ENCODE data around the gene CYBRD1. TPM values are rescaled to one million over a fixed set of nuclear protein-coding genes. Genes with fewer than 3 reads are reported as not detected.

CYBRD1 gene
- total RNA-seq, 1 donor from 2014 or later = 148 TPM

DNA sequence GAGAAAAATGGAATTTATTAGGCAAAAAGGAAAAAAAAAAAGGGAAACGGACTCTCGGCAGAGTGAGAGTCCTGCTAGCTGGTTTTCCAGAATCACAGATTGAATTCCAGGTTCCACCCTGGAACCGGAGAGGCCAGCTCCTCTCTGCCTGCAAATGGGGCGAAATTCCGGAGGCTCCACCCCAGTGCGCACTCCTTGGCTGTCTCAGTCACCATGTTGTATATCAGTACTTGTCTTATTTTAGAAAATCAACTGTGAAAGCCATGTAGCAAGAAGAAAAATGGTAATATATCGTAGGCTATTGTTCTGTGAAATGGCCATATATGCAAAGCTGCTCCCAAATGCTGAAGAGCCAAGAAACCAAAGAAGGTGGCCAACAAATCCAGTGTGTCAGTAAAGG, 49.4 kb downstream of the CYBRD1 start:
- Mint-ChIP-seq H3K9me3 (ENCODE audit: unreplicated experiment) (no peaks in the 10 kb centered on the region), H3K4me1 (ENCODE audit: unreplicated experiment) (peaks cover 4% of the 10 kb centered on the region), H3K4me3 (ENCODE audit: unreplicated experiment) (no peak overlapping the region), H3K36me3 (ENCODE audit: unreplicated experiment) (no peaks in the 10 kb centered on the region), H3K27ac (ENCODE audit: unreplicated experiment) (no peak overlapping the region), H3K27me3 (ENCODE audit: unreplicated experiment) (peaks cover 8% of the 10 kb centered on the region)
- TF ChIP-seq, protein P1, sequence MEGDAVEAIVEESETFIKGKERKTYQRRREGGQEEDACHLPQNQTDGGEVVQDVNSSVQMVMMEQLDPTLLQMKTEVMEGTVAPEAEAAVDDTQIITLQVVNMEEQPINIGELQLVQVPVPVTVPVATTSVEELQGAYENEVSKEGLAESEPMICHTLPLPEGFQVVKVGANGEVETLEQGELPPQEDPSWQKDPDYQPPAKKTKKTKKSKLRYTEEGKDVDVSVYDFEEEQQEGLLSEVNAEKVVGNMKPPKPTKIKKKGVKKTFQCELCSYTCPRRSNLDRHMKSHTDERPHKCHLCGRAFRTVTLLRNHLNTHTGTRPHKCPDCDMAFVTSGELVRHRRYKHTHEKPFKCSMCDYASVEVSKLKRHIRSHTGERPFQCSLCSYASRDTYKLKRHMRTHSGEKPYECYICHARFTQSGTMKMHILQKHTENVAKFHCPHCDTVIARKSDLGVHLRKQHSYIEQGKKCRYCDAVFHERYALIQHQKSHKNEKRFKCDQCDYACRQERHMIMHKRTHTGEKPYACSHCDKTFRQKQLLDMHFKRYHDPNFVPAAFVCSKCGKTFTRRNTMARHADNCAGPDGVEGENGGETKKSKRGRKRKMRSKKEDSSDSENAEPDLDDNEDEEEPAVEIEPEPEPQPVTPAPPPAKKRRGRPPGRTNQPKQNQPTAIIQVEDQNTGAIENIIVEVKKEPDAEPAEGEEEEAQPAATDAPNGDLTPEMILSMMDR (IDR thresholded peaks at IDR 0.05) = no peak
- no peak for DNase-seq (ENCODE audit: extremely low spot score, unreplicated experiment)

DNA sequence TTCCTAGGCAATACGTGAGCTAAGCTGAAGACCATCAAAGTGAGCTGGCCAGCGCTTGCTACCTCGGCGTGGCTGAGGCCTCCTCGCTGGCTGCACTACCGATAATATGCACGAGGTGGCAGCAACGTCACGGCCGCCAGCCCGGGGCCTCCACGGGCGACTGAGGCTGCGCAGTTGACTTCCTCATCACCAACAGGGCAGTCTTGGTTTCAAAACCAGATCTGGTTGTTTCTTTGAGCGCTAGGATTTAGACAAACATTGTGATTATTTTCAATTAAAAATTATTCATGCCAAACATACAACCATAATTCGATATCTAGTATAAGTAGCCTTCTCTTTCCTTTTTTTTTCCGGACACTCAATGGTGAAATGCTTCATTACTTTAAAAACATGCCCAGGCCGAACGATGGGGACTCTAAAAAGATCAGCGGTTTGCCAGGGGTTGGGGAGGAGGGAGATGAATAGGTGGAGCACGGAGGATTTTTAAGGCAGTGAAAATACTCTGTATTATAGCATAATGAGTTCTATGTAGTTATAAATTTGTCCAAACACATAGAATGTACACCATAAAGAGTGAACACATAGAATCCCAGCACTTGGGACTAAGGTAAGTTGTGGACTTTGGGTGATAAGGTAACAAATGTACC, 52.0 kb downstream of the CYBRD1 start:
- peak overlapping the region; percentile 11 for H3K4me3 Mint-ChIP-seq (ENCODE audit: unreplicated experiment)
- H3K36me3 Mint-ChIP-seq (ENCODE audit: unreplicated experiment) = no peaks in the 10 kb centered on the region
- TF ChIP-seq, protein P1 (IDR thresholded peaks at IDR 0.05) = peak; percentile 95
- H3K27me3 Mint-ChIP-seq (ENCODE audit: unreplicated experiment) = peaks cover 8% of the 10 kb centered on the region
- peak overlapping the region; percentile 36 for H3K27ac Mint-ChIP-seq (ENCODE audit: unreplicated experiment)
- peaks cover 4% of the 10 kb centered on the region for H3K4me1 Mint-ChIP-seq (ENCODE audit: unreplicated experiment)
- peak; percentile 96 for DNase-seq (ENCODE audit: extremely low spot score, unreplicated experiment)
- no peaks in the 10 kb centered on the region for H3K9me3 Mint-ChIP-seq (ENCODE audit: unreplicated experiment)

DNA sequence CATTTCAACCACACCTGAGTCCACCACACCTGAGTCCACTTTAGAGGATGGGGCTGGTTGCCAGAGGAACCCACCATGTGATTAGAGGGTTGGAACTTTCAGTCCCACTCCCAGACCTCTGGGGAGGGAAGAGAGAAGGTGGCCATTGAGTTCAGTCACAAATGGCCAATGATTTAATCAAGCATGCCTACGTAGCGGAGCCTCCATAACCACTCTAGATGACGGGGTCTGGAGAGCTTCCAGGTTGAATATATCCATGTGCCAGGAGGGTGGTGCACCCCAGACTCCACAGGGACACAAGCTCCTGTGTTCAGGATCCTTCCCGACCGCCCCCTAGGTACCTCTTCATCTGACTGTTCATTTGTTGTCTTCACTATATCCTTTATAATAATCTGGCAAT, 53.3 kb downstream of the CYBRD1 start:
- peaks cover 4% of the 10 kb centered on the region for H3K4me1 Mint-ChIP-seq (ENCODE audit: unreplicated experiment)
- no peak for DNase-seq (ENCODE audit: extremely low spot score, unreplicated experiment)
- H3K9me3 Mint-ChIP-seq (ENCODE audit: unreplicated experiment) = no peaks in the 10 kb centered on the region
- H3K4me3 Mint-ChIP-seq (ENCODE audit: unreplicated experiment) = no peak overlapping the region
- no peaks in the 10 kb centered on the region for H3K36me3 Mint-ChIP-seq (ENCODE audit: unreplicated experiment)
- peaks cover 5% of the 10 kb centered on the region for H3K27me3 Mint-ChIP-seq (ENCODE audit: unreplicated experiment)
- TF ChIP-seq, protein P1 (IDR thresholded peaks at IDR 0.05) = no peak
- no peak overlapping the region for H3K27ac Mint-ChIP-seq (ENCODE audit: unreplicated experiment)

DNA sequence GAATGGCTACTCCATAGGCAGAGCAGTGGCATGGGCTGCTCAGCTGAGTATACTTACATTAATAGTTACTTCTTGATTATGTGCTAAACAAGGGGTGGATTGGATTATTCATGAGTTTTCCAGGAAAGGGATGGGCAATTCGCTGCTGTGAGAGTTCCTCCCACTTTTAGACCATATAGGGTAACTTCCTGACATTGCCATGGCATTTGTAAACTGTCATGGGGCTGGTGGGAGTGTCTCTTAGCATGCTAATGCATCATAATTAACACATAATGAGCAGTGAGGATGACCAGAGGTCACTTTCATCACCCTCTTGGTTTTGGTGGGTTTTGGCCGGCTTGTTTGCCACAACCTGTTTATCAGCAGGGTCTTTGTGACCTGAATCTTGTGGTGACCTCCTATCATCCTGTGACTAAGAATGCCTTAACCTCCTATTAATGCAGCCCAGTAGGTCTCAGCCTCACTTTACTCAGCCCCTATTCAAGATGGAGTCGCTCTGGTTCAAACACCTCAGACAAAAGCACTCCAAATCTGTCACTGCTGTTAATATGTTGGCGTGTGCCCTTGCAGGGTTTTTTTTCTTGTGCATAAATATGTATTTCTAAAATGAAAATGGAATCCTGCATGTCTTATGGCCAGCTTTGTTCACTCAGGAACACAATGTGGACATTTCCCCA, 56.0 kb downstream of the CYBRD1 start:
- Mint-ChIP-seq H3K4me3 (ENCODE audit: unreplicated experiment) (no peak overlapping the region), H3K27me3 (ENCODE audit: unreplicated experiment) (peaks cover 3% of the 10 kb centered on the region), H3K36me3 (ENCODE audit: unreplicated experiment) (no peaks in the 10 kb centered on the region), H3K4me1 (ENCODE audit: unreplicated experiment) (peaks cover 4% of the 10 kb centered on the region), H3K27ac (ENCODE audit: unreplicated experiment) (no peak overlapping the region), H3K9me3 (ENCODE audit: unreplicated experiment) (no peaks in the 10 kb centered on the region)
- TF ChIP-seq, protein P1 (IDR thresholded peaks at IDR 0.05) = no peak
- DNase-seq (ENCODE audit: extremely low spot score, unreplicated experiment) = no peak

DNA sequence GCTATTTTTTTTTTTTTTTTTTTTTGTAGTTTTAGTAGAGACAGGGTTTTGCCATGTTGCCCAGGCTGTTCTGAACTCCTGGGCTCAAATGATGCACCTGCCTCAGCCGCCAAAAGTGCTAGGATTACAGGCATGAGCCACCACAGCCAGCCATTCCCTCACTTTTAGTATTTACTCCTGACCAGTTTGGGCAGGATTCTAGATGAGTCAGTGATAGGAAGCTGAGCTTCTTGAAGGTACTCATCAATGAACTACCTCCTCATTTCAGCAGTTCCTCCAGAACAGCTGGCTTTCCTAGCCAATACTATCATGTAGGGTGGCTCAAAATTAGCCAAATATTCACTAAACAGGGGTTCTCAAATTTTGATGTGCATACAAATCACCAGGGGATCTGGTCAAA, 57.2 kb downstream of the CYBRD1 start:
- no peak for DNase-seq (ENCODE audit: extremely low spot score, unreplicated experiment)
- Mint-ChIP-seq H3K4me3 (ENCODE audit: unreplicated experiment) (no peak overlapping the region), H3K4me1 (ENCODE audit: unreplicated experiment) (no peaks in the 10 kb centered on the region), H3K27me3 (ENCODE audit: unreplicated experiment) (peaks cover 3% of the 10 kb centered on the region), H3K27ac (ENCODE audit: unreplicated experiment) (no peak overlapping the region), H3K36me3 (ENCODE audit: unreplicated experiment) (no peaks in the 10 kb centered on the region), H3K9me3 (ENCODE audit: unreplicated experiment) (no peaks in the 10 kb centered on the region)
- TF ChIP-seq, protein P1 (IDR thresholded peaks at IDR 0.05) = no peak

Measured in osteocyte (in vitro differentiated cells).